A673 (cell line): Measurements from ENCODE around the gene ASIC2. TPM values are rescaled to one million over a fixed set of nuclear protein-coding genes. Genes with fewer than 3 reads are reported as not detected.
"Not testable (repeated sequence)": the region's sequence is repeated elsewhere in the genome, so short reads cannot be mapped to it uniquely, and the experiment has no call there.

ENCODE experiments used
- BruUV-seq: library from RNA; stranded (reverse); fragments of 400-500 nt; replicated peaks from 2 replicates; lab custom pipeline; 2021; lab: Mats Ljungman, UMichigan
- CTCF ChIA-PET: fragments of 300-600 bp; sonication (Branson Sonifier 250); formaldehyde crosslinking; loops from one replicate; lab custom pipeline; 2022; ENCODE audit warnings: antibody characterized with exemption; lab: Charles Lee
- POLR2A ChIA-PET: fragments of 300-600 bp; sonication (Branson Sonifier 250); formaldehyde crosslinking; loops from one replicate; lab custom pipeline; 2022; ENCODE audit warnings: antibody characterized with exemption; ENCODE audit not compliant: low non-redundant PET; lab: Charles Lee
- DNase-seq: peaks from one replicate; pipeline ENCODE4 v3.0.0-alpha.2; 2015; ENCODE audit warnings: low spot score
- H3K27ac ChIP-seq: fragments of 200-600 bp; sonication (generic); 2 replicates; pipeline ENCODE4 v1.5.1; 2016; ENCODE audit warnings: mixed run types, low read depth, mild to moderate bottlenecking, mixed read lengths, antibody characterized with exemption, low read length; ENCODE audit not compliant: poor library complexity, severe bottlenecking
- H3K27me3 ChIP-seq: fragments of 200-600 bp; sonication (generic); replicated peaks from 2 replicates; pipeline ENCODE4 v1.6.1; 2017; ENCODE audit warnings: mixed run types, low read depth, mild to moderate bottlenecking, mixed read lengths, antibody characterized with exemption, low read length; ENCODE audit not compliant: insufficient read depth, poor library complexity
- H3K36me3 ChIP-seq: fragments of 200-600 bp; sonication (generic); 2 replicates; pipeline ENCODE4 v1.6.1; 2016; ENCODE audit warnings: mixed run types, mild to moderate bottlenecking, mixed read lengths, antibody characterized with exemption, low read length; ENCODE audit not compliant: insufficient read depth, poor library complexity, severe bottlenecking
- H3K4me1 ChIP-seq: fragments of 200-600 bp; sonication (generic); 2 replicates; pipeline ENCODE4 v1.6.1; 2017; ENCODE audit warnings: mixed run types, mild to moderate bottlenecking, mixed read lengths, antibody characterized with exemption, low read length; ENCODE audit not compliant: insufficient read depth, poor library complexity, severe bottlenecking
- H3K4me3 ChIP-seq: fragments of 200-600 bp; sonication (generic); 2 replicates; pipeline ENCODE4 v1.5.1; 2016; ENCODE audit warnings: low read depth, mixed run types, mild to moderate bottlenecking, mixed read lengths, low read length; ENCODE audit not compliant: poor library complexity, severe bottlenecking
- H3K9me3 ChIP-seq: fragments of 200-600 bp; sonication (generic); 2 replicates; pipeline ENCODE4 v1.6.1; 2016; ENCODE audit warnings: mixed run types, low read depth, mild to moderate bottlenecking, mixed read lengths, antibody characterized with exemption, low read length; ENCODE audit not compliant: poor library complexity, severe bottlenecking
- CTCF ChIP-seq: fragments of 300-800, 200-600 bp; sonication (generic); conservative IDR thresholded peaks from 2 replicates; pipeline ENCODE4 v1.5.1; 2017; ENCODE audit warnings: low read depth, mild to moderate bottlenecking, antibody characterized with exemption, low read length, moderate library complexity, mixed read lengths
- EZH2 ChIP-seq: fragments of 200-600 bp; sonication (generic); IDR thresholded peaks from 2 replicates; pipeline ENCODE4 v1.6.1; 2017; ENCODE audit warnings: borderline replicate concordance, low read depth, mild to moderate bottlenecking, mixed read lengths, antibody characterized with exemption, low read length; ENCODE audit not compliant: poor library complexity, severe bottlenecking
- intact Hi-C: fragments of 100-400 bp; cut with micrococcal nuclease; formaldehyde crosslinking; loops from one replicate; pipeline ENCODE4 v1.10.0; 2022; ENCODE audit not compliant: unreplicated experiment
- total RNA-seq: library from RNA; stranded (reverse); gene quantifications from 2 replicates; pipeline ENCODE4 v1.2.3, GENCODE V29; 2021

ASIC2 gene
- total RNA-seq, 1 experiment from 2014 or later, result 8.6 TPM

- DNase-seq, result no peak
- Histone ChIP-seq H3K4me1 (no peaks in the 10 kb centered on the region), H3K27ac (no peak overlapping the region), H3K4me3 (no peak overlapping the region), H3K9me3 (no peaks in the 10 kb centered on the region), H3K27me3 (no peaks in the 10 kb centered on the region), H3K36me3 (no peaks in the 10 kb centered on the region)
- BruUV-seq, result no TSS peak
- TF ChIP-seq EZH2 (no peak), CTCF (no peak)
- ChIA-PET POLR2A (no interaction called here), CTCF (interaction anchor here (0.7 kb wide), 1 partner anchor 22 kb away, joined by 4 read pairs; no protein-coding TSS in a partner anchor)
- intact Hi-C loops, result no loop called here
Measured at GRCh38 chr17:32976131-32976530, 317.0 kb downstream of the ASIC2 start.

- Histone ChIP-seq H3K4me3 (no peak overlapping the region), H3K27me3 (no peaks in the 10 kb centered on the region), H3K36me3 (no peaks in the 10 kb centered on the region), H3K4me1 (no peaks in the 10 kb centered on the region), H3K27ac (no peak overlapping the region), H3K9me3 (no peaks in the 10 kb centered on the region)
- no peak for TF ChIP-seq EZH2
- TF ChIP-seq CTCF, result no peak
- ChIA-PET CTCF (no interaction called here), POLR2A (no interaction called here)
- DNase-seq, result no peak
- no TSS peak for BruUV-seq
- intact Hi-C loops, result no loop called here
Measured at GRCh38 chr17:32971171-32971570, 321.9 kb downstream of the ASIC2 start.

GRCh38 chr17:32970281-32970680, 322.8 kb downstream of the ASIC2 start:
- H3K27ac ChIP-seq, result no peak overlapping the region
- ChIA-PET POLR2A (no interaction called here), CTCF (no interaction called here)
- no peaks in the 10 kb centered on the region for H3K36me3 ChIP-seq
- no TSS peak for BruUV-seq
- no peaks in the 10 kb centered on the region for H3K9me3 ChIP-seq
- intact Hi-C loops, result no loop called here
- no peaks in the 10 kb centered on the region for H3K27me3 ChIP-seq
- no peaks in the 10 kb centered on the region for H3K4me1 ChIP-seq
- no peak for TF ChIP-seq CTCF
- no peak for TF ChIP-seq EZH2
- no peak overlapping the region for H3K4me3 ChIP-seq
- DNase-seq, result no peak

GRCh38 chr17:32969231-32969630, 323.9 kb downstream of the ASIC2 start:
- H3K27ac ChIP-seq, H3K9me3 ChIP-seq, H3K36me3 ChIP-seq, H3K4me3 ChIP-seq, H3K27me3 ChIP-seq, H3K4me1 ChIP-seq, BruUV-seq, POLR2A ChIA-PET, DNase-seq, intact Hi-C loops, CTCF ChIA-PET: not testable (repeated sequence)
